ENCODE results near the gene FBXO17. TPM values are rescaled to one million over a fixed set of nuclear protein-coding genes. Genes with fewer than 3 reads are reported as not detected.

FBXO17 gene
- total and polyA plus RNA-seq, 2 of the 13 experiments (the other 11 are each of a cell fraction or from before 2014, with no cell fraction given), result 22.1 to 58.7 TPM

DNA sequence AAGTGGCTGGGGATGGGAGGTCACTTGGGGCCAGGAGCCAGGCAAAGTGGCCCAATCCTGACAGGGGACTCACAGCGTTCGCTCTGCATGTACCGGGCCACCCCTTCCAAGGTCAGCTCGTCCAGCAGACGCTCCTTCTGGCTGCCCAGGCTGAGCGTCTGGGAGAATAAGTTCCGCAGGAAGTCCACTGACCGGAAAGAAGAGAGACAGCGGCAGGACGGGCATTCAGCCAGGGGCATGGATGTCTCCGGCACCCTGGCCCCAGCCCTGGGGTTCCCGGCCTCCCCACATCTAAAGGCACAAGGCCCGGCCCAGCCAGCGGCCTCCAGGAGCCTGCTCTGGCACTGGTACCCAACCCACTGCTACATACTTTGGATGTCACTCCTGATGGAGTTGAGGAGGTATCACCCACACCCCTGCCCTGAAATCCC, 82.2 kb downstream of the FBXO17 start:
- H3K4me1 ChIP-seq (ENCODE audit: insufficient read depth, low read length), result peaks cover 9% of the 10 kb centered on the region
- intact Hi-C loops (cut with micrococcal nuclease; ENCODE audit: unreplicated experiment), result no loop called here
- no TSS peak for BruUV-seq (replicated peaks)
- H3K4me2 ChIP-seq (ENCODE audit: low read depth, low read length), result no peak overlapping the region
- H3K36me3 ChIP-seq (replicated peaks in 1 of 2; ENCODE audit: control insufficient read depth in 1 of 2, insufficient read depth in 2 of 2, low read length in 2 of 2), result no peaks in the 10 kb centered on the region; a peak in 2 of 5 replicates
- no peak overlapping the region for H3K27ac ChIP-seq (ENCODE audit: extremely low read length, insufficient read depth, low read length)
- TF ChIP-seq ZNF841 (CRISPR knock-in tag; IDR thresholded peaks at IDR 0.05; ENCODE audit: borderline replicate concordance) (no peak), ATF1 (CRISPR knock-in tag; IDR thresholded peaks at IDR 0.05) (no peak), ZNF207 (IDR thresholded peaks at IDR 0.05; ENCODE audit: borderline replicate concordance) (no peak), ZNF652 (CRISPR knock-in tag; IDR thresholded peaks at IDR 0.05; ENCODE audit: borderline replicate concordance, low read depth) (no peak)
- TF ChIP-seq, protein P1, sequence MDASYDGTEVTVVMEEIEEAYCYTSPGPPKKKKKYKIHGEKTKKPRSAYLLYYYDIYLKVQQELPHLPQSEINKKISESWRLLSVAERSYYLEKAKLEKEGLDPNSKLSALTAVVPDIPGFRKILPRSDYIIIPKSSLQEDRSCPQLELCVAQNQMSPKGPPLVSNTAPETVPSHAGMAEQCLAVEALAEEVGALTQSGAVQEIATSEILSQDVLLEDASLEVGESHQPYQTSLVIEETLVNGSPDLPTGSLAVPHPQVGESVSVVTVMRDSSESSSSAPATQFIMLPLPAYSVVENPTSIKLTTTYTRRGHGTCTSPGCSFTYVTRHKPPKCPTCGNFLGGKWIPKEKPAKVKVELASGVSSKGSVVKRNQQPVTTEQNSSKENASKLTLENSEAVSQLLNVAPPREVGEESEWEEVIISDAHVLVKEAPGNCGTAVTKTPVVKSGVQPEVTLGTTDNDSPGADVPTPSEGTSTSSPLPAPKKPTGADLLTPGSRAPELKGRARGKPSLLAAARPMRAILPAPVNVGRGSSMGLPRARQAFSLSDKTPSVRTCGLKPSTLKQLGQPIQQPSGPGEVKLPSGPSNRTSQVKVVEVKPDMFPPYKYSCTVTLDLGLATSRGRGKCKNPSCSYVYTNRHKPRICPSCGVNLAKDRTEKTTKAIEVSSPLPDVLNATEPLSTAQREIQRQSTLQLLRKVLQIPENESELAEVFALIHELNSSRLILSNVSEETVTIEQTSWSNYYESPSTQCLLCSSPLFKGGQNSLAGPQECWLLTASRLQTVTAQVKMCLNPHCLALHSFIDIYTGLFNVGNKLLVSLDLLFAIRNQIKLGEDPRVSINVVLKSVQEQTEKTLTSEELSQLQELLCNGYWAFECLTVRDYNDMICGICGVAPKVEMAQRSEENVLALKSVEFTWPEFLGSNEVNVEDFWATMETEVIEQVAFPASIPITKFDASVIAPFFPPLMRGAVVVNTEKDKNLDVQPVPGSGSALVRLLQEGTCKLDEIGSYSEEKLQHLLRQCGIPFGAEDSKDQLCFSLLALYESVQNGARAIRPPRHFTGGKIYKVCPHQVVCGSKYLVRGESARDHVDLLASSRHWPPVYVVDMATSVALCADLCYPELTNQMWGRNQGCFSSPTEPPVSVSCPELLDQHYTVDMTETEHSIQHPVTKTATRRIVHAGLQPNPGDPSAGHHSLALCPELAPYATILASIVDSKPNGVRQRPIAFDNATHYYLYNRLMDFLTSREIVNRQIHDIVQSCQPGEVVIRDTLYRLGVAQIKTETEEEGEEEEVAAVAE (CRISPR knock-in tag; IDR thresholded peaks at IDR 0.05; ENCODE audit: borderline replicate concordance), result no peak
- POLR2A ChIA-PET, result no interaction called here
- FAIRE-seq (no peak), DNase-seq (ENCODE audit: low spot score) (no peak), ATAC-seq (no peak)
- H4K20me1 ChIP-seq (ENCODE audit: insufficient read depth, low read length), result no peaks in the 10 kb centered on the region
- H2AFZ ChIP-seq (ENCODE audit: low read length), result no peak overlapping the region
- WGBS (ENCODE audit: low lambda C conversion rate), result 95% methylated on average over 13 of the region's 14 CpGs
- H3K4me3 ChIP-seq (replicated peaks in 1 of 3; ENCODE audit: insufficient read depth in 1 of 3, low read depth in 2 of 3, low read length in 3 of 3), result no peak overlapping the region
- in situ Hi-C loops (cut with HindIII; ENCODE audit: extremely low pct_ligation_motif_present, low pct_unique_long_range_greater_than_20kb), result no loop called here
- no peaks in the 10 kb centered on the region for H3K9me3 ChIP-seq (ENCODE audit: low read length)
- H3K27me3 ChIP-seq (ENCODE audit: control insufficient read depth in 1 of 2, insufficient read depth in 2 of 2, low read length in 2 of 2), result no peaks in the 10 kb centered on the region
- H3K79me2 ChIP-seq (ENCODE audit: insufficient read depth, low read length), result no peaks in the 10 kb centered on the region
- no peak overlapping the region for H3K9ac ChIP-seq (ENCODE audit: insufficient read depth, low read depth, low read length)
- CTCF ChIA-PET (ENCODE audit: low intra/inter-chr PET ratio, low total read pairs), result no interaction called here
